ENCODE results near the gene KCNMB2.

Gene KCNMB2

GRCh38 chr3:178558637-178559036 lies 22.4 kb downstream of the KCNMB2 start:
- Histone ChIP-seq H3K27me3 (ENCODE audit: insufficient read depth, low read length, poor library complexity) (no peaks in the 10 kb centered on the region), H3K9ac (ENCODE audit: low read depth, low read length) (no peak overlapping the region), H3K27ac (ENCODE audit: low read length) (no peak overlapping the region), H3K4me3 (ENCODE audit: low read depth in 1 of 2, low read length in 2 of 2) (no peak overlapping the region), H2AFZ (ENCODE audit: low read depth, low read length) (no peak overlapping the region), H3K79me2 (ENCODE audit: insufficient read depth, low read length) (no peaks in the 10 kb centered on the region), H3K9me3 (ENCODE audit: insufficient read depth, low read length, severe bottlenecking) (no peaks in the 10 kb centered on the region), H4K20me1 (ENCODE audit: insufficient read depth, low read length) (no peaks in the 10 kb centered on the region), H3K4me1 (ENCODE audit: insufficient read depth, low read length) (no peaks in the 10 kb centered on the region), H3K36me3 (ENCODE audit: insufficient read depth, low read length) (no peaks in the 10 kb centered on the region), H3K4me2 (ENCODE audit: insufficient read depth, low read length) (no peak overlapping the region)
- ATAC-seq (ENCODE audit: insufficient read depth, low read depth): no peak
- no peak for DNase-seq
- TF ChIP-seq CTCF (IDR thresholded peaks at IDR 0.05; ENCODE audit: borderline replicate concordance, extremely low read depth, low read length, poor library complexity, severe bottlenecking): no peak
- TF ChIP-seq EZH2 (IDR thresholded peaks at IDR 0.05; ENCODE audit: borderline replicate concordance, low read depth, low read length, severe bottlenecking): no peak

- ATAC-seq (ENCODE audit: insufficient read depth, low read depth) (no peak), DNase-seq (no peak)
- Histone ChIP-seq H3K4me2 (ENCODE audit: insufficient read depth, low read length) (no peak overlapping the region), H3K9ac (ENCODE audit: low read depth, low read length) (no peak overlapping the region), H3K4me1 (ENCODE audit: insufficient read depth, low read length) (no peaks in the 10 kb centered on the region), H3K79me2 (ENCODE audit: insufficient read depth, low read length) (no peaks in the 10 kb centered on the region), H3K9me3 (ENCODE audit: insufficient read depth, low read length, severe bottlenecking) (no peaks in the 10 kb centered on the region), H3K27me3 (ENCODE audit: insufficient read depth, low read length, poor library complexity) (no peaks in the 10 kb centered on the region), H3K36me3 (ENCODE audit: insufficient read depth, low read length) (no peaks in the 10 kb centered on the region), H4K20me1 (ENCODE audit: insufficient read depth, low read length) (no peaks in the 10 kb centered on the region), H2AFZ (ENCODE audit: low read depth, low read length) (no peak overlapping the region), H3K4me3 (ENCODE audit: low read depth in 1 of 2, low read length in 2 of 2) (no peak overlapping the region), H3K27ac (ENCODE audit: low read length) (no peak overlapping the region)
- TF ChIP-seq CTCF (IDR thresholded peaks at IDR 0.05; ENCODE audit: borderline replicate concordance, extremely low read depth, low read length, poor library complexity, severe bottlenecking) (no peak), EZH2 (IDR thresholded peaks at IDR 0.05; ENCODE audit: borderline replicate concordance, low read depth, low read length, severe bottlenecking) (no peak)
Observed at GRCh38 chr3:178560759-178561158, 24.5 kb downstream of the KCNMB2 start.

- Histone ChIP-seq H3K27ac (ENCODE audit: low read length) (no peak overlapping the region), H4K20me1 (ENCODE audit: insufficient read depth, low read length) (no peaks in the 10 kb centered on the region), H3K36me3 (ENCODE audit: insufficient read depth, low read length) (no peaks in the 10 kb centered on the region), H3K27me3 (ENCODE audit: insufficient read depth, low read length, poor library complexity) (no peaks in the 10 kb centered on the region), H3K79me2 (ENCODE audit: insufficient read depth, low read length) (no peaks in the 10 kb centered on the region), H3K9ac (ENCODE audit: low read depth, low read length) (no peak overlapping the region), H2AFZ (ENCODE audit: low read depth, low read length) (no peak overlapping the region), H3K4me2 (ENCODE audit: insufficient read depth, low read length) (no peak overlapping the region), H3K9me3 (ENCODE audit: insufficient read depth, low read length, severe bottlenecking) (no peaks in the 10 kb centered on the region), H3K4me3 (ENCODE audit: low read depth in 1 of 2, low read length in 2 of 2) (no peak overlapping the region), H3K4me1 (ENCODE audit: insufficient read depth, low read length) (no peaks in the 10 kb centered on the region)
- TF ChIP-seq EZH2 (IDR thresholded peaks at IDR 0.05; ENCODE audit: borderline replicate concordance, low read depth, low read length, severe bottlenecking) (no peak), CTCF (IDR thresholded peaks at IDR 0.05; ENCODE audit: borderline replicate concordance, extremely low read depth, low read length, poor library complexity, severe bottlenecking) (no peak)
- DNase-seq (no peak), ATAC-seq (ENCODE audit: insufficient read depth, low read depth) (no peak)
Observed at GRCh38 chr3:178561239-178561638, 25.0 kb downstream of the KCNMB2 start.

All from DND-41 (cell line).